Tibial artery (tissue), 4 donors: Measurements from ENCODE around the gene TMCC1.
A peak's percentile ranks its signal among the peaks of the same experiment; 100 is the strongest.

Source experiments
- DNase-seq, 2 donors: peaks; one replicate each; pipeline ENCODE4 v3.0.0-alpha.2; 2019
- H3K27ac ChIP-seq, 2 donors: fragments of 200-600 bp; sonication (generic) in 1 of 2; 1 replicate in 1 of 2; 2 replicates in 1 of 2; pipeline ENCODE4 v1.5.1; 2018 to 2019; ENCODE audit warnings: mild to moderate bottlenecking in 1 of 2
- H3K27me3 ChIP-seq, 2 donors: fragments of 200-600 bp; sonication (generic) in 1 of 2; one replicate each; pipeline versions ENCODE4 v1.5.1 to v1.6.0; 2016 to 2019
- H3K36me3 ChIP-seq, 3 donors: fragments of 200-600 bp; sonication (generic) in 2 of 3; one replicate each; pipeline ENCODE4 v1.5.1; 2016 to 2019; ENCODE audit warnings: mild to moderate bottlenecking in 2 of 3
- H3K4me1 ChIP-seq, 4 donors: fragments of 200-600 bp; sonication (generic) in 2 of 4; 1 replicate in 3 of 4; 2 replicates in 1 of 4; pipeline ENCODE4 v1.5.1; 2016 to 2019
- H3K4me3 ChIP-seq, 2 donors: fragments of 200-600 bp; sonication (generic) in 1 of 2; 1 replicate in 1 of 2; 2 replicates in 1 of 2; pipeline ENCODE4 v1.5.1; 2018 to 2019; ENCODE audit warnings: mild to moderate bottlenecking in 2 of 2
- H3K9me3 ChIP-seq, 3 donors: fragments of 200-600 bp; sonication (generic) in 1 of 3; one replicate each; pipeline ENCODE4 v1.5.1; 2016 to 2019
- CTCF ChIP-seq, 2 experiments: fragments of 200-600 bp in 1 of 2; fragments of 450-650 bp in 1 of 2; IDR thresholded peaks; one replicate each; pipeline ENCODE4 v1.5.1; 2017 to 2019; ENCODE audit warnings: antibody characterized with exemption in 2 of 2, mild to moderate bottlenecking in 1 of 2, moderate library complexity in 1 of 2
- intact Hi-C: fragments of 100-400 bp; cut with DNase I; formaldehyde crosslinking; loops from one replicate; pipeline ENCODE4 v1.15.0; 2023; ENCODE audit warnings: low total_unique reads

Gene TMCC1

GRCh38 chr3:129626744-129627349 is 266.7 kb downstream of the TMCC1 start:
- H3K27ac ChIP-seq, result peak overlapping the region; percentile 96 to 98
- no peaks in the 10 kb centered on the region for H3K27me3 ChIP-seq
- peak in 1 of 2 experiments; percentile 3 for TF ChIP-seq CTCF (IDR thresholded peaks at IDR 0.05)
- peak; percentile 92 to 97 for DNase-seq
- no peaks in the 10 kb centered on the region for H3K36me3 ChIP-seq
- peak overlapping the region; percentile 56 to 65 for H3K4me3 ChIP-seq
- H3K4me1 ChIP-seq, result peaks cover 0 to 70% (median 48%) of the 10 kb centered on the region in 4 donors
- intact Hi-C loops, result loop anchor here (5.0 kb wide), 1 partner anchor 135 kb away; no protein-coding TSS in a partner anchor
- no peaks in the 10 kb centered on the region for H3K9me3 ChIP-seq

- peak in 1 of 2 donors; percentile 74 for DNase-seq
- intact Hi-C loops, result loop anchor here (5.0 kb wide), 1 partner anchor 133 kb away; no protein-coding TSS in a partner anchor
- no peaks in the 10 kb centered on the region for H3K9me3 ChIP-seq
- no peak for TF ChIP-seq CTCF (IDR thresholded peaks at IDR 0.05)
- H3K27ac ChIP-seq, result peak overlapping the region; percentile 96 to 98
- H3K4me3 ChIP-seq, result no peak overlapping the region
- H3K4me1 ChIP-seq, result peaks cover 0 to 72% (median 48%) of the 10 kb centered on the region in 4 donors
- no peaks in the 10 kb centered on the region for H3K27me3 ChIP-seq
- H3K36me3 ChIP-seq, result no peaks in the 10 kb centered on the region
Observed at GRCh38 chr3:129625072-129625874, 268.2 kb downstream of the TMCC1 start.

DNA sequence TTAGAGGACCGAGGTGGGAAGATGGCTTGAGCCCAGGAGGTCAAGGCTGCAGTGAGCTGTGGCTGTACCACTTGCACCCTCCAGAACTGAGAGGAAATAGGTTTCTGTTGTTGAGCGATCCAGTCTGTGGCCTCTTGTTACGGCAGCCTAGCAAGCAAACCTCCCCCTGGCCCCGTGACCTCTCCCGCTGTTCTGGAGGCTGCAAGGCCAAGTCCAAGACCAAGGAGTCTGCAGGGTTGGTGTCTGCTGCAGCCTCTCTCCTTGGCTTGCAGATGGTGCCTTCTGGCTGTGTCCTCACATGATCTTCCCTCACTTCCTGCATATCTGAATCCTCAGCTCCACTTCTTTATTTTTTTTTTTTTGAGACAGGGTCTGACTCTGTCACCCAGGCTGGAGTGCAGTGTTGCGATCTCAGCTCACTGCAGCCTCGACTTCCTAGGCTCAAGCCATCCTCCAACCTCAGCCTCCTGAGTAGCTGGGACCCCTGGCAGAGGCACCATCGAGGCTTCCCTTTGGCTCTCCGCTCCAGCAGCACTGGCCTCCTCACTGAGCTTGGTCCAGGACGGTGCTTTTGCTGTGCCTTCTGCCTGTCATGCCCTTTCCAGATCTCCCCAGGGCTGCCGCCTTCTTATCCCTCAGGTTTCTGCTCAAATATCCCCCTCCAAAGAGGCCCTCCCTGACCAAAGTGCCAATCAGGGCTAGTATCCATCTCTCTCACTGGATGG is 269.0 kb downstream of the TMCC1 start:
- DNase-seq, result peak in 1 of 2 donors; percentile 70
- no peaks in the 10 kb centered on the region for H3K36me3 ChIP-seq
- intact Hi-C loops, result loop anchor here (5.0 kb wide), 1 partner anchor 132 kb away; no protein-coding TSS in a partner anchor
- H3K4me3 ChIP-seq, result no peak overlapping the region
- peak overlapping the region; percentile 96 to 98 for H3K27ac ChIP-seq
- H3K4me1 ChIP-seq, result peaks cover 0 to 73% (median 48%) of the 10 kb centered on the region in 4 donors
- H3K27me3 ChIP-seq, result no peaks in the 10 kb centered on the region
- no peaks in the 10 kb centered on the region for H3K9me3 ChIP-seq
- no peak for TF ChIP-seq CTCF (IDR thresholded peaks at IDR 0.05)

- intact Hi-C loops, result no loop called here
- H3K27me3 ChIP-seq, result no peaks in the 10 kb centered on the region
- no peak overlapping the region for H3K4me3 ChIP-seq
- no peaks in the 10 kb centered on the region for H3K36me3 ChIP-seq
- peak in 1 of 2 donors; percentile 86 for DNase-seq
- no peak for TF ChIP-seq CTCF (IDR thresholded peaks at IDR 0.05)
- peak overlapping the region; percentile 96 to 98 for H3K27ac ChIP-seq
- peaks cover 0 to 76% (median 43%) of the 10 kb centered on the region in 4 donors for H3K4me1 ChIP-seq
- no peaks in the 10 kb centered on the region for H3K9me3 ChIP-seq
Observed at GRCh38 chr3:129623447-129624118, 269.9 kb downstream of the TMCC1 start.

GRCh38 chr3:129622933-129623332 is 270.6 kb downstream of the TMCC1 start:
- TF ChIP-seq CTCF (IDR thresholded peaks at IDR 0.05), result no peak
- DNase-seq, result peak in 1 of 2 donors; percentile 69
- intact Hi-C loops, result no loop called here

More at GRCh38 chr3:129622933-129623332, 270.6 kb downstream of the TMCC1 start:
- no peaks in the 10 kb centered on the region for H3K27me3 ChIP-seq
- peak overlapping the region; percentile 96 to 98 for H3K27ac ChIP-seq
- H3K9me3 ChIP-seq, result no peaks in the 10 kb centered on the region
- H3K4me1 ChIP-seq, result peaks cover 0 to 75% (median 38%) of the 10 kb centered on the region in 4 donors
- H3K36me3 ChIP-seq, result no peaks in the 10 kb centered on the region
- no peak overlapping the region for H3K4me3 ChIP-seq
